ENCODE results near the gene EFCC1.

EFCC1 gene

DNA sequence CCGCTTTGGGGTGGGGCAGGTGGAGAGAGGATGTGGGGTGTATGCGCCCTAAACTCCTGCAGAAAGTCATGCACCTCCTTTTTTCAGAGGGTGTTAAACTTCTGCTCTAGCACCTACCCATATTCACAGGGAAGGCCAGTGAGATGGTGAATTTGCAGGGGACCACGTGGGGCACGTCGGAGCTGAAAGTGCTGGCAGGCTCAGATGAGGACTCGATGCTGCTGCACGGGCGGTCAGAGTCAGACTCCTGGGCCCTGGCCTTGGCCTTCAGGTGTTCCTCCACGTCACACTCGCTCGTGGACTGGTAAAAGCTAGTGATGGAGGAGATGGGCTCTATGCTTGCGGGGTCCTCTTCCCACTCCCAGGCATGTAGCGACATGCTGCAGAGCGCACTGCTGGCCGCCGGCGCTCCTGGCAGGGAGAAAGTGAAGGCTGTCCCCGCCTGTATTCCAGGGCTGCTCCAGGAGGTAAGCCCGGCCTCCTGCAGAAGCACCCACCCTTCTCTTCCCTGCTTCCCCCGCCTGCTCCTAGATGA is 8.1 kb upstream of the EFCC1 start:
- DNase-seq, result no peak
- Histone ChIP-seq H3K27ac (no peak overlapping the region), H3K27me3 (ENCODE audit: insufficient read depth, low read depth, severe bottlenecking) (no peaks in the 10 kb centered on the region), H3K4me3 (ENCODE audit: low read depth, low read length) (peak overlapping the region; percentile 47), H3K9me3 (ENCODE audit: severe bottlenecking) (no peaks in the 10 kb centered on the region), H3K36me3 (no peaks in the 10 kb centered on the region)
- TF ChIP-seq, protein P1, sequence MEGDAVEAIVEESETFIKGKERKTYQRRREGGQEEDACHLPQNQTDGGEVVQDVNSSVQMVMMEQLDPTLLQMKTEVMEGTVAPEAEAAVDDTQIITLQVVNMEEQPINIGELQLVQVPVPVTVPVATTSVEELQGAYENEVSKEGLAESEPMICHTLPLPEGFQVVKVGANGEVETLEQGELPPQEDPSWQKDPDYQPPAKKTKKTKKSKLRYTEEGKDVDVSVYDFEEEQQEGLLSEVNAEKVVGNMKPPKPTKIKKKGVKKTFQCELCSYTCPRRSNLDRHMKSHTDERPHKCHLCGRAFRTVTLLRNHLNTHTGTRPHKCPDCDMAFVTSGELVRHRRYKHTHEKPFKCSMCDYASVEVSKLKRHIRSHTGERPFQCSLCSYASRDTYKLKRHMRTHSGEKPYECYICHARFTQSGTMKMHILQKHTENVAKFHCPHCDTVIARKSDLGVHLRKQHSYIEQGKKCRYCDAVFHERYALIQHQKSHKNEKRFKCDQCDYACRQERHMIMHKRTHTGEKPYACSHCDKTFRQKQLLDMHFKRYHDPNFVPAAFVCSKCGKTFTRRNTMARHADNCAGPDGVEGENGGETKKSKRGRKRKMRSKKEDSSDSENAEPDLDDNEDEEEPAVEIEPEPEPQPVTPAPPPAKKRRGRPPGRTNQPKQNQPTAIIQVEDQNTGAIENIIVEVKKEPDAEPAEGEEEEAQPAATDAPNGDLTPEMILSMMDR (IDR thresholded peaks at IDR 0.05; ENCODE audit: low read depth, low read length), result no peak

DNA sequence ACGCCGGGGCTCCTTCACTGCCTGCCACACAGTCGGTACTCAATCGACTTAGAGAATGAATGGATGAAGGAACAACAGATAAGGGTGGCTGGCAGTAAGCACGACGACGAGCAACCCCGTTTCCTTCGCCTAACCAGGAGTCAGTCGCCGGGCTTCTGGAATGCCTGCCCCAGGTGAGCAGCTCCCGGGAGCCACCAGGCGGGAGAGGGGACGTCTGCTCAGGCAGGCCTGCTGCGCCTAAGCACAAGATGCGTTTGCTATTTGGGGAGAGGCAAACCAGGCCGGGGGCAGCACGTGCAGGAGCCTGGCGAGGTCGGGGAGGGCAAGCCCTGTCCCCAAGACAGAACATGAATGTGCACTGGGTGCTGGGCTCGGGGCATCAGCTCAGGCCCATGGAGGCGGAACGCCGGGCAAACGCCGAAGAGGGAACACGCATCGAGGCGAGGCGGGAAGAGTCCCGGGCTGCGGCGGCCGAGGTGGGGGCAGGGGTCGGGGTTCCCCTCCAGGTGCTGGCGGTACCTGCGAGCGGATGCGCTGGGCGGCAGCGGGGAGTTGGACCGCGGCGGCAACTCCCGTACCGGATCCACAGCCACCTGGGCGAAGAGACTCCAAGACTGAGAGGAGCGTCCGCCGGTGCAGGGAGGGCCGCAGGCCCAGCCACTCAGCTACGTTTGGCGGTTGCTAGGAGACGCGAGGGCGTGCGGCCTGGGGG is 7.5 kb upstream of the EFCC1 start, which contains the start of gene CFAP92:
Gene CFAP92 (minus strand): TSS at position 616 of the 712 bp plus-strand sequence. CDS start 772 bp downstream, outside the sequence.
- H3K27ac ChIP-seq, result no peak within 1 kb of the TSS
- no peaks in the 10 kb centered on the region for H3K36me3 ChIP-seq
- H3K4me3 ChIP-seq (ENCODE audit: low read depth, low read length), result peak within 1 kb of the TSS; percentile 47
- H3K9me3 ChIP-seq (ENCODE audit: severe bottlenecking), result no peaks in the 10 kb centered on the region
- no peaks in the 10 kb centered on the region for H3K27me3 ChIP-seq (ENCODE audit: insufficient read depth, low read depth, severe bottlenecking)
- peak; percentile 88 for DNase-seq
- TF ChIP-seq, protein P1 (IDR thresholded peaks at IDR 0.05; ENCODE audit: low read depth, low read length), result no peak

DNA sequence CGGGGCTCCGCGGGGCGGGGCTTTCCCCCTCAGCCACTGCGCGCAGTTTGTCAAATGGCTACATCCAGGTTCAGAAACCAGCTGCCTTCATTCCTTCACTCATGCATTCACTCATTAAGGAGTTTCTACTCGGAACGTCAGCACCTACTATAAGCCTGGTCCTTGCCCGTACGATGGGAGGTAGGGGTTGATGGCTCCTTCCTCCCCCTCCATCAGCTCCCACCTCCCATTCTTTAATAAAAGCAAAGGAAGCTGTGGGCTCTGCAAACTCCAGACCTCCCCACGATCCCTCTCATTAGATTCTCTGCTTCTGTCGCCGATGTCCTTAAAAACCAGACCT is 7.0 kb upstream of the EFCC1 start:
- H3K27me3 ChIP-seq (ENCODE audit: insufficient read depth, low read depth, severe bottlenecking), result no peaks in the 10 kb centered on the region

DNA sequence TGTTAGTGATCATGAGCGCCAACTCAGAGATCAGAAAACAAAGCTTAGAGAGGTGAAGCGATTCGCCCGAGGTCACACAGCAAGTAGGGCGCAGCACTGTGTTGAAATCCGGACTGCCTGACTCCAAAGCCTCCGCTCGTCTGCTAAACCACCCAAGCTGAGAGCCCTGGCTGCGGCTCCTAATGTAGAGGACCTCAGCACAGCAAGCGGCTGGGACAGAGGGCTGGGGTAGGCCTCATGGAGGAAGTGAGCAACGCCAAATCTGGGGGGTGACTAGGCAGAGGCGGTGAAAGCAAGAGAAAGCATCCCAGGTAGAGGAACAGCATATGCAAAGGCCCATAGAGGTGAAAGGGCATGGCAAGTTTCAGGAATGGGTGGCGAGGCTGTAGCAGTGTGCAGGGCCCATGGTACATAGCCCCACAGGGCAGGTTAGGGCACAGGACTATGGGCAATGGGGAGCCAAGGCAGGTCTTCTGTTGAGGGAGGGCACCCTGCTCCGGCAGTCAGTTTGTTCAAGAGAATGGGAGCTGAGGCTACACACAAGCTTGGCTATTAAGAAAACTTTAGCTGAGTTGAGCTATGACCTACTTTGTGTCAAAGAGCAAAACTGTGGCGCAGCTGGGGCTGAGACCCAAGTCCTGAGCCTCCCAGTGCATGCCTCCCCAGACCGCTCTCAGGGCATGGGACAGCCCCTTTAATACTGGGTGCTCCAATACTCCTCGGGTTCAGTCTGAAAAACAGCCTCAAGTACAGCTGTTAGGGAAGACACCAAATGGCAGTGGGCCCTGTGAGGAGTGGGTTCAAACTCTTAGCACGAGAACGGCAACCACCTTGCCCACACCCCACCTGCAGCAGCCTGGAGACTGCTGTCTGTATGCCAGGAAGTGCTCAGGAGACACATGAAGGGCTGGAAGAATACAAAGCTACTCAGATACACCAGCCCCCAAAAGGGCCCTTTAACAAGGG is 6.2 kb upstream of the EFCC1 start:
- H3K27ac ChIP-seq, result no peak overlapping the region
- no peaks in the 10 kb centered on the region for H3K36me3 ChIP-seq
- H3K9me3 ChIP-seq (ENCODE audit: severe bottlenecking), result no peaks in the 10 kb centered on the region
- no peaks in the 10 kb centered on the region for H3K27me3 ChIP-seq (ENCODE audit: insufficient read depth, low read depth, severe bottlenecking)
- TF ChIP-seq, protein P1 (IDR thresholded peaks at IDR 0.05; ENCODE audit: low read depth, low read length), result no peak
- peak overlapping the region; percentile 47 for H3K4me3 ChIP-seq (ENCODE audit: low read depth, low read length)
- DNase-seq, result no peak

More for the DNA sequence above, 7.0 kb upstream of the EFCC1 start:
- Histone ChIP-seq H3K4me3 (ENCODE audit: low read depth, low read length) (peak overlapping the region; percentile 47), H3K9me3 (ENCODE audit: severe bottlenecking) (no peaks in the 10 kb centered on the region), H3K27ac (no peak overlapping the region), H3K36me3 (no peaks in the 10 kb centered on the region)
- TF ChIP-seq, protein P1 (IDR thresholded peaks at IDR 0.05; ENCODE audit: low read depth, low read length), result no peak
- no peak for DNase-seq

DNA sequence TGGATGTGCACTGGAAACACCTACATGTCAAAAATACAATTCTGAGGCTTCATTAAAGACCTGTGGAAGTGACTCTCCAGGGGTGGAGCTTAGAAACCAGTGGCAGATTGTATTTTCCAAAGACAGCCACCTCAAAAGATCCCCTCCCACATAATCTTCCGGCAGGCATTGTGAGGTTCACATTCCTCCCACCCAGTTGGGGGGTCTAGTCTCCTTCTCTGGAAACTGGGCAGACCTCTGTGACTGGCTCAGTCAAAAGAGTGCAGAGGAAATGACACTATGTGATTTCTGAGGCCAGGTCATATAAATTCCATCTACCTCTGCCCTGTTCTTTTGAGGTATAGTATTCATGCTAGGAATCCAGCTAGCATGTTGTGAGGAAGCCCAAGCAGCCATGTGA is 5.4 kb upstream of the EFCC1 start:
- H3K27me3 ChIP-seq (ENCODE audit: insufficient read depth, low read depth, severe bottlenecking), result peaks cover 6% of the 10 kb centered on the region
- H3K36me3 ChIP-seq, result no peaks in the 10 kb centered on the region
- no peak for DNase-seq
- H3K9me3 ChIP-seq (ENCODE audit: severe bottlenecking), result no peaks in the 10 kb centered on the region
- no peak overlapping the region for H3K4me3 ChIP-seq (ENCODE audit: low read depth, low read length)
- TF ChIP-seq, protein P1 (IDR thresholded peaks at IDR 0.05; ENCODE audit: low read depth, low read length), result no peak
- no peak overlapping the region for H3K27ac ChIP-seq

Measured in WERI-Rb-1 (cell line).